Mesodermal cell (in vitro differentiated cells): Measurements from ENCODE around the gene CHID1.

Experiments used
- H3K27ac ChIP-seq: 2 replicates; pipeline ENCODE4 v1.7.0; 2013; ENCODE audit warnings: mild to moderate bottlenecking, low read depth, low read length, moderate library complexity; ENCODE audit not compliant: severe bottlenecking
- H3K36me3 ChIP-seq: 2 replicates; pipeline ENCODE4 v1.7.1; 2013; ENCODE audit warnings: mild to moderate bottlenecking, low read length, moderate library complexity; ENCODE audit not compliant: control insufficient read depth, insufficient read depth
- H3K4me1 ChIP-seq: one replicate; pipeline ENCODE4 v1.7.1; 2013; ENCODE audit warnings: mild to moderate bottlenecking, low read length; ENCODE audit not compliant: insufficient read depth, control insufficient read depth, poor library complexity, severe bottlenecking
- H3K4me3 ChIP-seq: 2 replicates; pipeline ENCODE4 v1.7.0; 2013; ENCODE audit warnings: low read length, control low read depth, mild to moderate bottlenecking; ENCODE audit not compliant: insufficient read depth, poor library complexity, severe bottlenecking; ENCODE audit errors: extremely low read depth
- H3K9me3 ChIP-seq: 2 replicates; pipeline ENCODE4 v1.7.1; 2013; ENCODE audit warnings: mild to moderate bottlenecking, low read length, moderate library complexity; ENCODE audit not compliant: control insufficient read depth
- WGBS, 2 experiments: methylation state at CpG; one replicate each; pipeline ENCODE4 v1.1.5; 2013; ENCODE audit warnings: missing lambda C conversion rate in 2 of 2; ENCODE audit not compliant: insufficient coverage in 2 of 2; 5-methylcytosine and 5-hydroxymethylcytosine counted together

CHID1 gene

GRCh38 chr11:933142-933851 lies 22.7 kb upstream of the CHID1 start:
- Histone ChIP-seq H3K9me3 (no peaks in the 10 kb centered on the region), H3K4me3 (no peak overlapping the region), H3K36me3 (peaks cover 56% of the 10 kb centered on the region), H3K27ac (no peak overlapping the region), H3K4me1 (peaks cover 14% of the 10 kb centered on the region)
- WGBS, 2 experiments, result 79 to 88% methylated on average over 12 to 13 of the region's 14 CpGs

GRCh38 chr11:932435-932834 lies 21.8 kb upstream of the CHID1 start:
- WGBS, 2 experiments, result 74 to 87% methylated on average over 3 of the region's 4 CpGs
- Histone ChIP-seq H3K9me3 (no peaks in the 10 kb centered on the region), H3K4me3 (no peak overlapping the region), H3K27ac (peak overlapping the region; percentile 6), H3K4me1 (peaks cover 7% of the 10 kb centered on the region), H3K36me3 (peaks cover 57% of the 10 kb centered on the region)

- Histone ChIP-seq H3K9me3 (no peaks in the 10 kb centered on the region), H3K4me3 (no peak overlapping the region), H3K27ac (peak overlapping the region; percentile 53), H3K36me3 (peaks cover 60% of the 10 kb centered on the region), H3K4me1 (peaks cover 16% of the 10 kb centered on the region)
- WGBS, 2 experiments, result 90 to 100% methylated on average over 1 to 2 of the region's 3 CpGs
Measured at GRCh38 chr11:931385-931784, 20.8 kb upstream of the CHID1 start.

- H3K27ac ChIP-seq, result no peak overlapping the region
- peaks cover 16% of the 10 kb centered on the region for H3K4me1 ChIP-seq
- WGBS, 2 experiments, result 98 to 99% methylated on average over 10 to 11 of the region's 11 CpGs
- H3K9me3 ChIP-seq, result no peaks in the 10 kb centered on the region
- no peak overlapping the region for H3K4me3 ChIP-seq
- H3K36me3 ChIP-seq, result peaks cover 52% of the 10 kb centered on the region
Measured at GRCh38 chr11:929405-929804, 18.8 kb upstream of the CHID1 start.

GRCh38 chr11:928786-929185 lies 18.2 kb upstream of the CHID1 start:
- 88 to 91% methylated on average over 7 to 8 of the region's 8 CpGs for WGBS, 2 experiments
- Histone ChIP-seq H3K4me3 (no peak overlapping the region), H3K27ac (no peak overlapping the region), H3K36me3 (peaks cover 50% of the 10 kb centered on the region), H3K9me3 (no peaks in the 10 kb centered on the region), H3K4me1 (peaks cover 16% of the 10 kb centered on the region)

- 97 to 98% methylated on average over 4 of the region's 7 CpGs for WGBS, 2 experiments
- Histone ChIP-seq H3K27ac (no peak overlapping the region), H3K9me3 (no peaks in the 10 kb centered on the region), H3K36me3 (peaks cover 43% of the 10 kb centered on the region), H3K4me3 (no peak overlapping the region), H3K4me1 (peaks cover 16% of the 10 kb centered on the region)
Measured at GRCh38 chr11:927871-928270, 17.3 kb upstream of the CHID1 start.

GRCh38 chr11:926341-926916 lies 15.8 kb upstream of the CHID1 start:
- Histone ChIP-seq H3K9me3 (no peaks in the 10 kb centered on the region), H3K36me3 (peaks cover 37% of the 10 kb centered on the region), H3K4me3 (peak overlapping the region; percentile 79), H3K4me1 (peaks cover 14% of the 10 kb centered on the region), H3K27ac (peak overlapping the region; percentile 69)
- 3 to 7% methylated on average over 15 to 17 of the region's 26 CpGs for WGBS, 2 experiments

GRCh38 chr11:925496-926301 lies 15.1 kb upstream of the CHID1 start, which contains the start of gene AP2A2:
AP2A2 (plus strand) TSS chr11:925870; CDS start chr11:926022, 152 bp downstream.
- 10 to 11% methylated on average over 70 to 81 of the region's 124 CpGs for WGBS, 2 experiments
- peak within 1 kb of the TSS; percentile 81 for H3K27ac ChIP-seq
- peaks cover 8% of the 10 kb centered on the region for H3K4me1 ChIP-seq

GRCh38 chr11:925158-925495 lies 14.5 kb upstream of the CHID1 start:
- Histone ChIP-seq H3K4me1 (peaks cover 8% of the 10 kb centered on the region), H3K4me3 (peak overlapping the region; percentile 18), H3K9me3 (no peaks in the 10 kb centered on the region), H3K27ac (no peak overlapping the region), H3K36me3 (peaks cover 32% of the 10 kb centered on the region)
- WGBS, 2 experiments, result 91 to 92% methylated on average over 23 to 25 of the region's 28 CpGs

More at GRCh38 chr11:925496-926301, 15.1 kb upstream of the CHID1 start, which contains the start of gene AP2A2:
- H3K4me3 ChIP-seq, result peak within 1 kb of the TSS; percentile 79
- H3K9me3 ChIP-seq, result no peaks in the 10 kb centered on the region
- peaks cover 33% of the 10 kb centered on the region for H3K36me3 ChIP-seq

- WGBS, 2 experiments, result 94 to 95% methylated on average over 11 to 13 of the region's 18 CpGs
Measured at GRCh38 chr11:924406-925157, 14.0 kb upstream of the CHID1 start.

More at GRCh38 chr11:924406-925157, 14.0 kb upstream of the CHID1 start:
- Histone ChIP-seq H3K27ac (no peak overlapping the region), H3K4me3 (no peak overlapping the region), H3K9me3 (no peaks in the 10 kb centered on the region), H3K4me1 (peaks cover 8% of the 10 kb centered on the region), H3K36me3 (peaks cover 29% of the 10 kb centered on the region)
